HG03159 (cell line): ENCODE results near the gene RTN4IP1.
A peak's percentile ranks its signal among the peaks of the same experiment; 100 is the strongest.
"Not testable (repeated sequence)": the region's sequence is repeated elsewhere in the genome, so short reads cannot be mapped to it uniquely, and the experiment has no call there.

Experiments used
- ATAC-seq: cut with Tn5 transposase; IDR thresholded peaks from one replicate; pipeline ENCODE4 v1.9.1; 2021; ENCODE audit warnings: mild to moderate bottlenecking, moderate library complexity; ENCODE audit not compliant: unreplicated experiment

Gene RTN4IP1

DNA sequence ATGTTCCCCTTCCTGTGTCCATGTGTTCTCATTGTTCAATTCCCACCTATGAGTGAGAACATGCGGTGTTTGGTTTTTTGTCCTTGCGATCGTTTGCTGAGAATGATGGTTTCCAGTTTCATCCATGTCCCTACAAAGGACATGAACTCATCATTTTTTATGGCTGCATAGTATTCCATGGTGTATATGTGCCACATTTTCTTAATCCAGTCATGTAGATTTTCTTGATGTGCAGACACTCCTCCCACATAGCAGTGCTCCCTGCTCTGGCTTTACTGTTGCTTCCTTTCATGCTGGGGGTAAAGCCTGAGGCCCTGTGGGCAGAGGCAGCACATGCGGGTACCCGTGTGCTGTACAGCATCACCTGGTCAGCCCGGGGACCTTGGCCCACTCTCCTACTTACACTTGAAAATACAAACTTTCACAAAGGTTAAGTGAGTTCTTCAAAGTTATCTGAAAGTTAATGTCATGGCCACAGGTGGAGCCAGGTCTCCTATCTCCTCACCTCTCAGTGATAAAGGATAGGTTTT lies 80.3 kb downstream of the RTN4IP1 start:
- ATAC-seq, result not testable (repeated sequence)

DNA sequence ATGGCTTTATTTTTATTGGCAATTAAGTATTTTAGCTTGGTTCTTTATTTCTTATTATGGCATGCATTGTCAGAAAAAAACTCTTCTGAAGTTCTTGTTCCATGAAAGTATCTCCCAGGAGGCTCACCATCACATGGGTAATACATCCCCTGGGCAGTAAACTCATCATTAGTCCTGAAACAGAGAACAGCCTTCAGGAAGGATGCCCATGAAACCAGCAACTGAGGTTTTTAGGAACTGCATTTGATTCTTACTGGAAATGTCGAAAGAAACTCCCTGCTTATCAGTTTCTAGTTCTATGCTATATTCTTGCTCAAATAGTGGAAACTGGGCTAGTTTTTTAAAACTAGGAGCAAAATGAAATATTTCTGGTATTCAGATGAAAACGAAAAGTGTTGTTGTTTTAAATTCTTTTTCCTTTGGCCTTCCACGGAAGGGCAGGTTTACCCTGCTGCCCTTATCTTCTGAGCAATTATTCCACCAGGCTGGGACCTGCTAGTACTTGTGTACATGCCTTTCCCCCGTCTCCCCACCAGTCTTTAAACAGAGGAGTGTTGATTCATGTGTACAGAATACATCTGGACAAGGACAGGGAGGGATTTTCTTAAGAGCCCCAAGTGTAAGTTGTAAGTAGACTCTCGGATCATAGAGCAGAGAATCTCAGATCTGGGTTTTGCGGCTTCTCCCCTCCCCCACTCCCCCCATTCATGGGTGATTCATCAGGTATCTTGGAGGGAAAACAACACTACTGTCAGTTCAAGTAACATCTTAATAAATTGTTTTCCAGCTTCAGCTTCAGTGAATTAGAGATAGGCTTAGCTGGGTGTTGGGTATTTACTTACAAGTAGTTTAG lies 81.5 kb downstream of the RTN4IP1 start:
- no peak for ATAC-seq

DNA sequence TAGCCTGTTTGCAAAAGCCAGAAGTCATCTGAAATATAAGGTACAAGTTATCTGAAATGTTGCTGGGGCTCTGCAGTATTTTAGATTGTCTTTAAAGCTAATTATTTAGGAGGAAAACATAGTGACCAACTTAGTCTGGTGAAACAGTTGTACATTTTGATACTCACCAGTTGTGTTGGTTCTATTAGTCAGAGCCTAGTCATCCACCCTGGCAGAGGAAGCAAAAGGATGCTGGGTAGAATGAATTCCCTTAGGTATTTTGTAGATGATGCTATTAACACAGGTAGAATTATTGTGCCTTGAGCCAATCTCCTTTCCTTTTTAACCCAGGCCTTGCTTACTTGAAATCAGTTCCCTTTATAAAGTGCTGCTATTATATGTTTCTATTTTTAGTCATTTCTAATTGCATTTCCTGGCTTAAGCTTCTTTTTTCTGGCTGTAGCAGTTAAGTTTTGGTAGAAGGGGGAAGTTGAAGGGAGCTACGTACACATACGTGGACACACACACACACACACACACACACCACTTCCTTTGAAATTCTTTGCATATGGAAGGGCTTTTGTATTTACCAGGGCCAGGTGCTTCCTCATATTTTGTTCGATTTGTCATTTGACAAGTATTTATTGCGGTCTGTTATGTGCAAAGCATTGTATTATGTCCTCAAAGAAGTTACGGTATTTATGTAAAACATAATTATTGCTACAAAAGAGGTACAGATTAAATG lies 82.4 kb downstream of the RTN4IP1 start:
- ATAC-seq, result no peak

DNA sequence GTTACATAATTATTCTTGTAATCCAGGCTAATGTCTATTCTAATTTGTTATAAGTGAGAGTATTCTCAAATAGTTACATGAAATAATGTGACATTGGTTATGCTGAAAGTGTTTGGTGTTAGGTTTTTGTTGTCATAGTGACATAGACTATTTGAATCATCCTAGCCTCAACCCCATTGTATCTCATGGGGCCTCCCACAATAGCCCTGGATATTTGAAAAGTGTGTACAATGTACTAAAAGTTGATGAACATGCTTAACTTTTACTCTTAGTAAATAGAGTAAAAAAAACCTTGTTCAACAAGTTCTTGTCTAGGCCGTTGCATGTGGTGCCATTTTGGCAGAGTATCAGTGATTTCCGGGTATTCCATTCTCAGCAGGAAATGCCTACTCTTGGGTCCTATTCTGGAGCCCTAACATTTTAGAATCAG lies 83.0 kb downstream of the RTN4IP1 start:
- no peak for ATAC-seq

DNA sequence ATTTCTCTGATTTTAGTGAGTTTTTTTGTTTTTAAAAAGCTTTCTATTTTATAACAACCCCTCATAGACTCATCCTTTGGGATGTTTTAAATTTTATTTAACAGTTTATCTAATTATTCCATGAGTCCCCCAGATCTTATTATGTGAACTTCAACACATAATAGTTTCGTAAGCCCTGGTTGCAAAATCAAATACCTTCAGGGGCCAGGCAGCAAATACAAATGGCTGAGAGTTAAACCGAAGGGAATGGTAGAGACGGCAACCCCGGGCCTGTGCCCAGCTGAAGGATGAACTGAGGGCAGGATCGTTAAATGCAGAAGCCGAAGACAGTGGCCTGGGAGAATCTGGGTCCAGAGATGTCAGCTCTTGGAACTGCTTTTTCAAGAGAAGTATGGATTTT lies 88.4 kb downstream of the RTN4IP1 start:
- no peak for ATAC-seq

DNA sequence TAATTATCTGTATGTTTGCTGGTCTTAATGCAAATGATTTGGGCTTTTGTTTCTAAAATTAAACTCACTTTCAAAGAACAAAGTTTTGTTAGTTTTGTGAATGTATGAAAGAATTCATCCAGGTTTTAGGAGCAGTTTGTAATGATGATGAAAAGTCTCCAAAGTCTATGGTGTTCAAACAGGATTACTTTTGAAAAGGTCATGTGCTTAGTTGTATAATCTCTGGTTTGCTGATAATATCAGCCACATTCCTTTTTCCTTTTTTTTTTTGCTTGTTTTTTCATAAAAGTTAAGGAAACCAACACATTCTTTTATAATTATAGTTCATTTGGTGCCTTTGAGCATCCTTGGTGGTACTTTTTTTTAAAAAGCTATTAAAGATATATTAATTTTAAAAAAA lies 88.9 kb downstream of the RTN4IP1 start:
- ATAC-seq, result no peak

DNA sequence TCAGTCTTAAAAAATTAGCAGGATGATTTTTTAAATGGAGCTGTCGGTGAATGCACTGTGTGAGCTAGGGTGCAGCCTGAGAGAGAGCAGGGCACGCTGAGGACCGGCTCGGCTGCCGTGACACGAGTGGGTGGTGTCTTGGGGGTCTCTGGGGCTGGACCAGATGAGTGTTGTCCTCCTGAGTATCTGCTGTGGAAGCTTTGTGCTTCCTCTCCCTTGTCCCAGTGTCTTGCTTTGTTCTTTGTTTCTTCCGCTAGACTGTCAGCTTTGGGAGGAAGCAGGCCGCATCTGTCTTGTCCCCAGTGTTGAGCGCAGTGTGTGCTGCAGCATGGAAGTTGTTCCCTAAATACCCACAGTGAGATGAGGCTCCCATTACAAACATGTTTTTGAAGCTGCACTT lies 89.4 kb downstream of the RTN4IP1 start:
- ATAC-seq, result no peak

DNA sequence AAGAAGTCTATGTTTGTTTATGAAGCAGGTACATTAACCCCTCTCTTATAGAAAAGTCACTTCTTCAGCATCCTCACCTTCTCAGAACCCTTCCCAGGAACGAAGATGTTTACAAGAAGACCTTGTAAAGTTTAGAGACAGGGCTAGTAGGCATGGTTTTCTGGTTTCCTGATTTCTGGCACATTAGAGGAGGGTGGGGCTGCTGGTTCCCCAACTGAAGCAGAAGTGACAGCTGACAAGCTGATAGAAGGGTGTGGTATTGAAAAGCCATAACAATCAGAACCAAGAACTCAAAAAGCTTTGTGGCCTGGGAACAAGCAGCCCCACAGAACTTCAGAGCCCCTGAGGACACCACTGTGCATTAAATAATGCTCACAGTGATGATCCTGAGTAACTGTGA lies 91.2 kb downstream of the RTN4IP1 start:
- no peak for ATAC-seq

DNA sequence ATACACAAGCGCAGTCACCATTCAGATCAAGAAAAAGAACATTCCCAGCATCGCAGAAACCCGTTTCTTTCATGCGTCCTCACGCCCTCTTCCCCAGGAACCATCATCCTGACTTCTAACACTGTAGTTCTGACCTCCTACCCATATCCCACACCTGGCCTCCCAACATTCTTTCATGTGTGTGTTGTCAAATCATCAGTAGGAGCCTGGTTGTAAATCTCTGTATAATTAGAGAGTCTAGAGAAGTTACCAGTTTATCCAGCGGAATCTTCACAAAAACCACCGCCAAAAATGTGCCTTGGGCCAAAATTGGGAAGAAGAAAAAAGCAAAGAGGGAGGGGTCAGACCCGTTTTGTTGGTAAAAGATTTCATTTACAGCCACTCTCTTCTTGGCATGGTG lies 91.6 kb downstream of the RTN4IP1 start:
- ATAC-seq, result no peak

DNA sequence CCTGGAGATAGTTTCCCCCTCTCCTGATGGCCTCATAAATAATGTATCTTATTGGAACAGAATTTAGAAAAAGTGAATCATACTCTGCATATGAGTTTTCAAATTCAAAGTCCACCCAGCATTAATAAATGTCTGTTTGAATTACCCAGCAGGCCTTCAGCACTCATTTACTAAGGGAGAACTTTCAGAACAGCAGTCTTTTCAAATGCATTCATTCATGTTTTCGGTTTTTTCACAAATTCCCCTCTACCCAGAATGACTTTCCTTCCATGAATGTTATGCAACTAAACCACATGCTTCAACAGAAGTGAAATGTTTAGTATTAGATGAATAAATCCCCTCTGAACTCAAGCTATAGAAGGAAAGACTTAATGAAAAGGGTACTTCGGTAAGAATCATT lies 92.4 kb downstream of the RTN4IP1 start:
- no peak for ATAC-seq

DNA sequence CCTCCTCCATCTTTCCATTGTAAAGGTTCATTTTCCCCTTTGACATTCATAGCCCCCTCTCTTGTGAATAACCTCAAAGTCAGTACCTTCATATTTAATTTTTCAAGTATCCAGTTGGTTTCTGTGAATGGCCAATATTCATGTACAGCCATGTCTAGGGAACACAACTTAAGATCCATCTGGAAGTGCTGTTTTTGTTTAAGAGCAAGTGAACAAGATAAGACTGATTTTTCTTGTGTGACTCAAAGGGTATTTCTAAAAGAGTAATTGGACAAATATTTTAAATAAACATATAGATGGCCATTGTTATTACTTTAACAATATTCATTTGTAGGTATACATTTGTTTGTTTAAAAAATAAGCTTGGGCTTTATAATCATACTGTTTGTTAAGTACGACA lies 92.9 kb downstream of the RTN4IP1 start:
- no peak for ATAC-seq

DNA sequence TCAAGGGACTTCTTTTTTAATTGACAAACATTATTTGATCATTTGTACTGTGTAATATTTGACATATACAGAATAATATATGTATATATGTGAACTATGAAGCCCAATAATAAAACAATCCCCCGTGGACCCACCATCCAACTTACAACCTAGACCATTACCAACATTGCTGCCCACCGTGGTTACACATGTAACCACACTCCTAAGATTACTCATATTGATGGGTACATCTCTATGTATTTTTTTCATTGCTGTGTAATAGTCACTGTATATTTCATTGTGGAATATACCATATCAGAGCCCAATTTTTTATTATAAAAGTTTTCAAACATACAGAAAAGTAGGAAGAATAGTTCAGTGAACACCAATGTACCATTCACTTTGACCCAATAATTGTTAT lies 94.3 kb downstream of the RTN4IP1 start:
- no peak for ATAC-seq

DNA sequence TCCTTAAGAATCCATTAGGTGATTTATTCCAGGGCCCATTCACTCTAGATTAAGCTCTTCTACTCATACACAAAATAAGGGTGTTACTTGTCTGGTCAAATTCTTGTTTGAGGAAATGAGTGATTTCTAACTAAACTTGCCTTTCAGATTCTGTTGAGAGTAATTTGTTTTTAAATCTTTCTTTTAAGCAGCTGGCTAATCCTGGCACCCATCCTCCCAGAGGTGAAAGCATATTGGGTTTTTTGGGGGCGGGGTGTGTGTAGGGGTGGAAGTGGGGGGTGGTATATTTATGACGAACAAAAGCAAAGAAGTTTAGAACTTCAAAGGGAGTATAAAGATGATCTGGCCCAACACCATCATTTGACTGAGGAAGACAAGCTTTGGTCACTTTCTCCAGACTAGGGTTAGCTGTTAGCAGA lies 94.7 kb downstream of the RTN4IP1 start:
- peak; percentile 52 for ATAC-seq

DNA sequence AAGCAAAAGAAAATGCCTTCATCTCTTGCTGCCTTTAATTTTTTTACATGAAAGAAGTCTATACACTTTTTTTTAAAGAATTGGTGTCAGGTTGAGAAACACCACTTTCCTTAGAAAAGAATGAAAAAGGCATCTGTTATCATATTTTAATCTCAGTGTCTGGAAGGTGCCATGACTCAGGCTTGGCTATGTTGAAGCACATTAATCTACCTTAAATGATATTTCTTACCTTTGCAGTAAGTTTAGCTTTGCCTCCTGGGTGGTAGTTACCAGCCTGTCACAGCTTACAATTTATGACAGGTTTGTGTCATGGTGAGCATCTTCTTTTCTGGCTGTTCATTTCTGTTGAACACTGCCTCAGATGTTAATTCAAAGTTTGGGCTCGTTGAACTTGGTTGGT lies 95.3 kb downstream of the RTN4IP1 start:
- no peak for ATAC-seq

DNA sequence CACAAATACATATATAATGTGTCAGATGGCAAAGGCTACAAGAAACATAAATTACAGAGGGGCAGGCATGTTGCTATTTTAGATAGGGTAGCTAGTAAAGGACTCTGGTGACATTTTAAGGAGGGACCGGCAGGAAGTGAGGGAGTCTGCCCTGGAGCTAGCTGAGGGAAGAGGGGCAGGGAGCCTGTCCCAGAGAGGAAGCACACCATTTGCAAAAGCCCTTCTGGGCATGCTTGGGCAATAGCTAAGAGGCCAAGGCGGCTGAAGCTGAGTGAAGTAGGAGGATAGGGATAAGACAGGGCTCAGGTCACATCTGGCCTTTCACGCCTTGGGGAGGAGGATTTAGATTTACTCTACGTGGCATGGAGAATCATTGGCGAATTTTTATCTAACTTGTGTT lies 96.2 kb downstream of the RTN4IP1 start:
- no peak for ATAC-seq

DNA sequence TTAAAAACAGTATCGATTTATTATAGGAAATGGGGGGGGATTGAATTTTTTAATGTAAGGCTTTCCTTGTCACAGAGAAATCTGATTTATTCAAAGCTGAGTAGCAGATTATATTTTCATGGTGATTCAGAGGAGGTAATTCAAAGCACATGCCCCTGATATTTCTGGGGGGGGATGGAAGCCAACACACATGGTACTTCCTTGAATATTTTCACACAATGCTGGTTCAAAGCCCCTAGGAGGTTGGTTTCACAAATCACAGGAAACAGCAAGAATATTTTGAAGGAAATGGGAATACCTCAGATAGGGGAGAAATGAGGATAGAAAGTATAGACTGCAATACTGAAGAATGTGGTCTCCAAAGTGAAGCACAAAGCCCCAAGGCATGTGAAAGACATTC lies 98.8 kb downstream of the RTN4IP1 start:
- ATAC-seq, result no peak

DNA sequence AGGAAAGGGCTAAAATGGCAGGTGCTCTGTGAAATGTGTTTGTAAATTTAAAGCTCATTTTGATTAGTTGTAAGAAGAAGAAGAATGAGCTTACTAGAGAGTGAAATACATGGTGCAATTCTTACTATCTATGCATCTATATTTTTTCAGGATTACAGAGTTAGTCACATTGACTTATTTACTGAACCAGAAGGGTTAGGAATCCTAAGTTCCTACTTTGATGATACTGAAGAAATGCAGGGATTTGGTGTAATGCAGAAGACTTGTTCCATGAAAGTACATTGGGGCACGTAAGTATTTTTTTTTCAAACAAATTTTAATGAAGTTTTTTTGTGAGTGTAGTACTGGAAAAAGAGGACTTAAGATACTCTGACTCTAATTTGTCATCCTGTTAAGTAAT lies 99.3 kb downstream of the RTN4IP1 start:
- no peak for ATAC-seq

DNA sequence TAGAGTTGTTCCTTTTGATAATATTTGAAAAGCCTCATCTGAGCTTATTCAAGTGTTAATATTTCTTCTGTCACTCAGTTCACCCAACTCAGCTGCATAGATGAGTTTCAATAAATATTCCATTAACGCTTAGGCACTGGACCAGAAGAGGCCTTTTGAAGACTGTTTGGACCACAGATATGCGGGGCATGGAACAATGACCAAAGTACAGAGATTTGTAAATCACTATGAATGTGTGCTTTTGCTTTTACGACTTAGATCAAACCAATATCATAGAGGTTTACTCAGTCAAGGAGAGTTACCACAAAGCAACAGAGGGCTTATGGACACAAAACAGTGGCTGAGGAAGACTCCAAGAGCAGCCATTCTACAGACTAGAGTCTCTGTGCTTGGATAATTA lies 99.9 kb downstream of the RTN4IP1 start:
- ATAC-seq, result no peak

DNA sequence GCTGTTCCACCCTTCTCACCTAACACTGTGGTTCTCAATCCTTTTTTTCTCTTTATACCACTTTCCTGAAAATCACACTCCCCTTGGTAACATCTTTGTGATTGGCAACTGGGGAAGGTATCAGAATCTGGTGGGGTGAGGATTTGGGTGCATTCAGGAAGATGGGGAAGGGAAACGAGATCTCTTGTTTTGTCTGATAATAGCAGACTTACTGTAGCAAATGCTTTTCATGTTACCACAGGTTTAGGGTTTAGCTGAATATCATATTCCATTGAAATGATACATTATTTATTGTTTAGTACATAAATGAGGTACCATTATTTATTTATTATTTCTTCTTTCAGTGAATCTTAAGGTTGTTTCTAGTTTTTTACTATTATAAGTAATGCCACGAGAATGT lies 100.8 kb downstream of the RTN4IP1 start:
- ATAC-seq, result no peak

DNA sequence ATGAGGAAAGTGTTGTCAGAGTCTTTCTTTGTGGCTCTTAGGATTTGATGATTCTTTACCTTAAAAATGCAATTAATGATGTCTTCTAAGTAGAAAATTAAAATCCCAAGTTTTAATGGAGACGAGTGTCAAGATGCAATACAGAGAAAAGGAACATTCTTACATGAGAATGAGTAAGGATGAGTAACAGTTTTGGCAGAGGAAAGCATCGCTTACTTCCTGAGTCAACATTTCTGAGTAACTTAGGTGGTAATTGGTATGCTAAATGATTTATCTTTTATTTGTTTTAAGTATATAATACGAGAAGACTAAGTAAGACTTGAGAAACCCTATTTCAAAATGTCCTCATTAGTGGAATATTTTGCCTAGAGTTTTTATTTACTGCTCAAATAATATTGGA lies 101.3 kb downstream of the RTN4IP1 start:
- ATAC-seq, result no peak

DNA sequence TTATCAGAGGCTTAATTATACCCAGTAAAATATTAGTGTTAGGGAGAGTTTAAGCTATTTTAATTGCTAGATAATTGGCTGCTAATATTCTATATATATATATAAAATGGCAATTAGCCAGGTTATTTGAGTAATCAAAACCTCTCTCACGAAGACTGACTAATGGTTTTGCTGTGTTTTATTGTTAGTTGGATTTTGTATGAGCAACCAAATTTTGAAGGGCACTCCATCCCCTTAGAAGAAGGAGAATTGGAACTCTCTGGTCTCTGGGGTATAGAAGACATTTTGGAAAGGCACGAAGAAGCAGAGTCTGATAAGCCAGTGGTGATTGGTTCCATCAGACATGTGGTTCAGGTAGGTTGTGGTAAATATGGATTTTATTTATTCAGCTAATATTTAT lies 102.2 kb downstream of the RTN4IP1 start:
- ATAC-seq, result no peak

DNA sequence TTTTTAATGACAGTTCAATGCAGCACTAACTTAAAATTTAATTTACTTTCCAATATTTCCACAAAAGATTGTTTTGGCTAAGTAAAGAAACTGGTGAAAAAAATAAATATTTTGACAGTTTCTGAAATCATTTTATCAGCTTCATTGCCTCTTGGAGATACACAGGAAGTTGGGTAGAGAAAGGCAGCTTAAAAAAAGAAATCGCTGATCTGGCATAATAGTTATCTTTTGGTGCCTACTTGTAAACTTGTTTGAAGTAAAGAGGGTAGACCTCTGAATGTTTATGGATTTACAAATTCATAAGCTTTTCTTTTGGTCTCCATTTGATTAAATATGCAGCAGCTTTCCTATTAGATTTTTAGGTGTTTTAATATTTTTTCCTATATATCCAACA lies 103.4 kb downstream of the RTN4IP1 start:
- no peak for ATAC-seq
